Nephron (organoid): ENCODE measurements around the gene ROCK1.
"Not testable (repeated sequence)": the region's sequence is repeated elsewhere in the genome, so short reads cannot be mapped to it uniquely, and the experiment has no call there.

ENCODE experiments used
- H3K27ac Mint-ChIP-seq, 3 experiments: 2 replicates each; pipeline ENCODE4 v1.8.0; 2020; ENCODE audit warnings: mixed read lengths in 3 of 3, mild to moderate bottlenecking in 2 of 3, moderate library complexity in 1 of 3
- H3K27me3 Mint-ChIP-seq: 2 replicates; pipeline ENCODE4 v1.8.0; 2021; ENCODE audit warnings: low read depth, mild to moderate bottlenecking, moderate library complexity, mixed read lengths
- H3K36me3 Mint-ChIP-seq: 2 replicates; pipeline ENCODE4 v1.8.0; 2020; ENCODE audit warnings: low read depth, mixed read lengths
- H3K4me1 Mint-ChIP-seq: 2 replicates; pipeline ENCODE4 v1.8.0; 2020; ENCODE audit warnings: mixed read lengths
- H3K4me3 Mint-ChIP-seq, 3 experiments: 2 replicates each; pipeline ENCODE4 v1.8.0; 2020; ENCODE audit warnings: mild to moderate bottlenecking in 3 of 3, mixed read lengths in 3 of 3, moderate library complexity in 2 of 3
- H3K9me3 Mint-ChIP-seq: 2 replicates; pipeline ENCODE4 v1.8.0; 2020; ENCODE audit warnings: mixed read lengths
- CTCF ChIP-seq, 3 experiments: fragments of 200-600 bp; sonication (generic); IDR thresholded peaks; one replicate each; pipeline ENCODE4 v1.5.0; 2021; ENCODE audit warnings: antibody characterized with exemption in 3 of 3; ENCODE audit not compliant: unreplicated experiment in 3 of 3

Gene ROCK1

GRCh38 chr18:20975077-20975476 is 136.5 kb downstream of the ROCK1 start:
- Mint-ChIP-seq H3K4me3 (no peak overlapping the region), H3K27me3 (no peaks in the 10 kb centered on the region), H3K36me3 (peaks cover 78% of the 10 kb centered on the region), H3K4me1 (no peaks in the 10 kb centered on the region), H3K27ac (no peak overlapping the region), H3K9me3 (no peaks in the 10 kb centered on the region)
- TF ChIP-seq CTCF (IDR thresholded peaks at IDR 0.05; ENCODE audit: unreplicated experiment in 3 of 3), result no peak

GRCh38 chr18:20971886-20972267 is 139.7 kb downstream of the ROCK1 start:
- no peak overlapping the region for H3K4me3 Mint-ChIP-seq
- peaks cover 71% of the 10 kb centered on the region for H3K36me3 Mint-ChIP-seq
- no peak overlapping the region for H3K27ac Mint-ChIP-seq
- no peaks in the 10 kb centered on the region for H3K27me3 Mint-ChIP-seq
- no peaks in the 10 kb centered on the region for H3K4me1 Mint-ChIP-seq
- peak in 2 of 3 experiments; percentile 34 to 40 for TF ChIP-seq CTCF (IDR thresholded peaks at IDR 0.05; ENCODE audit: unreplicated experiment in 3 of 3)
- no peaks in the 10 kb centered on the region for H3K9me3 Mint-ChIP-seq

GRCh38 chr18:20966795-20967194 is 144.8 kb downstream of the ROCK1 start:
- H3K4me3 Mint-ChIP-seq, result no peak overlapping the region
- no peak for TF ChIP-seq CTCF (IDR thresholded peaks at IDR 0.05; ENCODE audit: unreplicated experiment in 3 of 3)
- H3K9me3 Mint-ChIP-seq, result no peaks in the 10 kb centered on the region
- H3K4me1 Mint-ChIP-seq, result no peaks in the 10 kb centered on the region
- no peak overlapping the region for H3K27ac Mint-ChIP-seq
- H3K36me3 Mint-ChIP-seq, result peaks cover 47% of the 10 kb centered on the region
- no peaks in the 10 kb centered on the region for H3K27me3 Mint-ChIP-seq

GRCh38 chr18:20963027-20963426 is 148.6 kb downstream of the ROCK1 start:
- Mint-ChIP-seq H3K4me3 (no peak overlapping the region), H3K36me3 (peaks cover 45% of the 10 kb centered on the region), H3K27ac (no peak overlapping the region), H3K9me3 (no peaks in the 10 kb centered on the region), H3K27me3 (no peaks in the 10 kb centered on the region), H3K4me1 (no peaks in the 10 kb centered on the region)
- TF ChIP-seq CTCF (IDR thresholded peaks at IDR 0.05; ENCODE audit: unreplicated experiment in 3 of 3), result no peak

- no peak for TF ChIP-seq CTCF (IDR thresholded peaks at IDR 0.05; ENCODE audit: unreplicated experiment in 3 of 3)
- H3K27me3 Mint-ChIP-seq, result no peaks in the 10 kb centered on the region
- no peak overlapping the region for H3K4me3 Mint-ChIP-seq
- no peak overlapping the region for H3K27ac Mint-ChIP-seq
- H3K9me3 Mint-ChIP-seq, result peaks cover 3% of the 10 kb centered on the region
- no peaks in the 10 kb centered on the region for H3K4me1 Mint-ChIP-seq
- H3K36me3 Mint-ChIP-seq, result peaks cover 44% of the 10 kb centered on the region
Observed at GRCh38 chr18:20960735-20961134, 150.9 kb downstream of the ROCK1 start.

- H3K4me1 Mint-ChIP-seq, H3K27ac Mint-ChIP-seq, H3K4me3 Mint-ChIP-seq, H3K9me3 Mint-ChIP-seq, H3K27me3 Mint-ChIP-seq: not testable (repeated sequence)
- peaks cover 15% of the 10 kb centered on the region for H3K36me3 Mint-ChIP-seq
Observed at GRCh38 chr18:20950827-20951226, 160.8 kb downstream of the ROCK1 start.
